GM13976 (cell line): ENCODE measurements around the gene EMILIN1.
"Not testable (repeated sequence)": the region's sequence is repeated elsewhere in the genome, so short reads cannot be mapped to it uniquely, and the experiment has no call there.

Source experiments
- DNase-seq: peaks from one replicate; pipeline ENCODE4 v3.0.0; 2012; ENCODE audit warnings: low spot score
- CTCF ChIP-seq: IDR thresholded peaks from 2 replicates; pipeline ENCODE4 v1.5.1; 2012; ENCODE audit warnings: borderline replicate concordance, mild to moderate bottlenecking; ENCODE audit not compliant: insufficient read depth; ENCODE audit errors: extremely low read depth, missing control alignments, control extremely low read depth
- in situ Hi-C: fragments of 300-500 bp; cut with MboI; formaldehyde crosslinking; loops from one replicate; pipeline ENCODE4 v1.12.0; 2022; ENCODE audit warnings: low sequenced_read_pairs, mixed read lengths, inconsistent platforms; ENCODE audit not compliant: unreplicated experiment

EMILIN1 gene

GRCh38 chr2:27071990-27072830, 6.2 kb upstream of the EMILIN1 start:
- peak; percentile 60 for DNase-seq
- TF ChIP-seq CTCF, result no peak

GRCh38 chr2:27072920-27073319, 5.5 kb upstream of the EMILIN1 start:
- no peak for DNase-seq
- TF ChIP-seq CTCF, result no peak
- in situ Hi-C loops, result no loop called here

More at GRCh38 chr2:27071990-27072830, 6.2 kb upstream of the EMILIN1 start:
- in situ Hi-C loops, result no loop called here

GRCh38 chr2:27073782-27074181, 4.6 kb upstream of the EMILIN1 start:
- in situ Hi-C loops, result no loop called here
- no peak for TF ChIP-seq CTCF
- DNase-seq, result no peak

GRCh38 chr2:27074738-27075565, 3.5 kb upstream of the EMILIN1 start:
- in situ Hi-C loops, result no loop called here
- DNase-seq, result no peak
- no peak for TF ChIP-seq CTCF

GRCh38 chr2:27075566-27075871, 2.9 kb upstream of the EMILIN1 start:
- in situ Hi-C loops, result not testable (repeated sequence)

GRCh38 chr2:27076323-27076722, 2.1 kb upstream of the EMILIN1 start:
- in situ Hi-C loops, result no loop called here
- TF ChIP-seq CTCF, result no peak
- no peak for DNase-seq

More at GRCh38 chr2:27075566-27075871, 2.9 kb upstream of the EMILIN1 start:
- not testable (repeated sequence) for DNase-seq

- DNase-seq, result no peak
- in situ Hi-C loops, result no loop called here
- no peak for TF ChIP-seq CTCF
Observed at GRCh38 chr2:27077231-27077630, 1.2 kb upstream of the EMILIN1 start.
